ENCODE data around the gene MCEMP1.

The MCEMP1 gene

DNA sequence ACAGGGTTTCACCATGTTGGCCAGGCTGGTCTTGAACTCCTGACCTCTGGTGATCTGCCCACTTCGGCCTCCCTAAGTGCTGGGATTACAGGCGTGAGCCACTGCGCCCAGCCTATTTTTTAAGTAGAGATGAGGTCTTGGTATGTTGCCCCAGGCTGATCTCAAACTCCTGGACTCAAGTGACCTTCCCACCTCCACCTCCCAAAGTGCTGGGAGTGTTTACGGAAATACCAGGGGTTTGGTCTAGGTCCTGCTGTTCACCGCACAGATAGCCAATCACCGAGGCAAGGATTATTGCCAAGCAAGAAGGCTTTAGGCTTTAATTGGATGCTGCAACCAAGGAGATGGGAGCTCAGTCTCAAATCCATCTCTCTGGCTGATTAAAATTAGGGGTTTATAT is 43.5 kb downstream of the MCEMP1 start:
- no peak overlapping the region for H3K27ac ChIP-seq
- no peak for TF ChIP-seq ZFX (IDR thresholded peaks at IDR 0.05; ENCODE audit: borderline replicate concordance)
- TF ChIP-seq CTCF (IDR thresholded peaks at IDR 0.05), result no peak

DNA sequence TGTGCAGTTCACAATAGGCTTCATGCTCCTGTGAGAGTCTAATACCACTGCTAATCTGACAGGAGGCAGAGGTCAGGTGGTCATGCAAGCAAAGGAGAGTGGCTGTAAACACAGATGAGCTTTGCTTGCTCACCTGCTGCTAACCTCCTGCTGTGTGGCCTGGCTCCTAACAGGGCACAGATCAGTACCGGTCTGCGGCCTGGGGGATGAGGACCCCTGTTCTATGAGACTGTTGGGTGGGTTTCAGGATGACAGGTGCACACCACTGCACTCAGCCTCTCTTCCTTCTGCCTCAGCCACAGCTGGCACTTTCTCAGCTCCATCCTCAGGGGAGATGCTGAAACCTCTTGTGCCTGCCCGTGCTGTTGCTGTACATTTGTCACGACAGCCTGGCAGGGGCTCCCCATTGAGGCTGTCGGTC is 45.4 kb downstream of the MCEMP1 start:
- no peak overlapping the region for H3K27ac ChIP-seq
- TF ChIP-seq CTCF (IDR thresholded peaks at IDR 0.05), result no peak
- no peak for TF ChIP-seq ZFX (IDR thresholded peaks at IDR 0.05; ENCODE audit: borderline replicate concordance)

GRCh38 chr19:7725791-7726190 is 48.9 kb downstream of the MCEMP1 start:
- no peak for TF ChIP-seq CTCF (IDR thresholded peaks at IDR 0.05)
- no peak for TF ChIP-seq ZFX (IDR thresholded peaks at IDR 0.05; ENCODE audit: borderline replicate concordance)
- H3K27ac ChIP-seq, result no peak overlapping the region

DNA sequence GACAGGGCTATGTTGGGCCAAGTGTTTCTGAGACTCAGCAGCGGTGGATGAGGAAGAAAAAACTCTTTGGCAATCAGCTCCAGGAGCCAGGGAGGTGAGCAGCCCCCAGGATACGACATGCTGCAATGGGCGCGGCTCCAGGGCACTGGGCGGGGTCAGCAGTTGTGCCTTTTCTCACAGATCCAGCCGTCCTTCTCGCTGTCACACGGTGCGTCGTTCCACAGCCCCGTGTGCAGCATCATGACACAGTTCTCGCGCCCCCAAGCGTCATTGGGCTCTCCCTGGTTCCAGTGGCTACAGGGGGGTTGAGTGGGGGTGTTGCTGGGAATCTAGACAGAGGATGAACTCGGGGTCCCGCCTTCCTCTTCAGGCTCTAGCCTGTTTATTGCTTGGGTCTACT is 52.3 kb downstream of the MCEMP1 start:
- H3K27ac ChIP-seq, result no peak overlapping the region
- TF ChIP-seq ZFX (IDR thresholded peaks at IDR 0.05; ENCODE audit: borderline replicate concordance) (no peak), CTCF (IDR thresholded peaks at IDR 0.05) (no peak)
